T-cell (primary cell): ENCODE results near the gene TMC7. TPM values are rescaled to one million over a fixed set of nuclear protein-coding genes. Genes with fewer than 3 reads are reported as not detected.
"Not testable (repeated sequence)": the region's sequence is repeated elsewhere in the genome, so short reads cannot be mapped to it uniquely, and the experiment has no call there.

ENCODE experiments used
- ATAC-seq, 4 experiments: fragments of 200-7000 bp in 3 of 4; fragments of 150-1000 bp in 1 of 4; cut with Tn5 transposase; replicated peaks in 1 of 4; 1 replicate in 3 of 4; 2 replicates in 1 of 4; pipeline ENCODE4 v1.10.0; 2021; ENCODE audit warnings: moderate library complexity in 3 of 4, mild to moderate bottlenecking in 2 of 4, moderate number of reproducible peaks in 1 of 4
- CTCF ChIA-PET, 2 donors: fragments of 300-600 bp; sonication (Branson Sonifier 250); formaldehyde crosslinking; loops; one replicate each; lab custom pipeline; 2022; ENCODE audit warnings: antibody characterized with exemption in 2 of 2; lab: Charles Lee
- POLR2A ChIA-PET, 2 donors: fragments of 300-600 bp; sonication (Branson Sonifier 250); formaldehyde crosslinking; loops; one replicate each; lab custom pipeline; 2022; ENCODE audit warnings: antibody characterized with exemption in 2 of 2; lab: Charles Lee
- DNase-seq, 35 experiments: peaks; one replicate each; pipeline versions ENCODE4 v3.0.0 to v3.0.0-alpha.2; 2013 to 2023
- H3K27ac ChIP-seq: one replicate; pipeline ENCODE4 v1.5.1; 2013; ENCODE audit warnings: low read length
- H3K27me3 ChIP-seq, 2 experiments: replicated peaks in 1 of 2; 1 replicate in 1 of 2; 2 replicates in 1 of 2; pipeline versions ENCODE4 v1.6.1 to v1.7.0; 2013; ENCODE audit warnings: low read length in 1 of 2, mixed read lengths in 1 of 2; ENCODE audit not compliant: control insufficient read depth in 2 of 2, insufficient read depth in 2 of 2; ENCODE audit errors: extremely low read depth in 1 of 2
- H3K36me3 ChIP-seq, 2 donors: 1 replicate in 1 of 2; 2 replicates in 1 of 2; pipeline versions ENCODE4 v1.6.1 to v1.7.0; 2013; ENCODE audit warnings: low read length in 1 of 2; ENCODE audit not compliant: control insufficient read depth in 2 of 2, insufficient read depth in 1 of 2; ENCODE audit errors: extremely low read depth in 1 of 2
- H3K4me1 ChIP-seq, 2 experiments: 1 replicate in 1 of 2; 2 replicates in 1 of 2; pipeline versions ENCODE4 v1.6.1 to v1.7.0; 2013; ENCODE audit warnings: low read length in 2 of 2, mixed read lengths in 1 of 2; ENCODE audit not compliant: insufficient read depth in 2 of 2, control insufficient read depth in 1 of 2; ENCODE audit errors: extremely low read depth in 1 of 2
- H3K4me3 ChIP-seq, 2 donors: 1 replicate in 1 of 2; 2 replicates in 1 of 2; pipeline versions ENCODE4 v1.5.1 to v1.7.0; 2013; ENCODE audit warnings: mild to moderate bottlenecking in 2 of 2, low read length in 1 of 2, moderate library complexity in 1 of 2; ENCODE audit not compliant: control insufficient read depth in 1 of 2; ENCODE audit errors: extremely low read depth in 1 of 2
- H3K9me3 ChIP-seq: 2 replicates; pipeline ENCODE4 v1.7.0; 2013
- H3K27ac Mint-ChIP-seq, 2 donors: one replicate each; pipeline ENCODE4 v1.8.0; 2020 to 2021; ENCODE audit warnings: mild to moderate bottlenecking in 2 of 2, mixed read lengths in 2 of 2
- H3K27me3 Mint-ChIP-seq, 2 donors: one replicate each; pipeline ENCODE4 v1.8.0; 2021 to 2022; ENCODE audit warnings: mixed read lengths in 2 of 2
- H3K36me3 Mint-ChIP-seq: one replicate; pipeline ENCODE4 v1.8.0; 2021; ENCODE audit warnings: mixed read lengths
- H3K4me1 Mint-ChIP-seq, 3 donors: one replicate each; pipeline ENCODE4 v1.8.0; 2020 to 2022; ENCODE audit warnings: mixed read lengths in 3 of 3, mild to moderate bottlenecking in 1 of 3
- H3K4me3 Mint-ChIP-seq, 3 donors: one replicate each; pipeline ENCODE4 v1.8.0; 2020 to 2022; ENCODE audit warnings: mild to moderate bottlenecking in 3 of 3, mixed read lengths in 3 of 3, moderate library complexity in 3 of 3
- H3K9me3 Mint-ChIP-seq, 3 donors: one replicate each; pipeline ENCODE4 v1.8.0; 2020 to 2022; ENCODE audit warnings: mixed read lengths in 3 of 3
- WGBS: methylation state at CpG from one replicate; pipeline ENCODE4 v1.1.5; 2013; ENCODE audit warnings: missing lambda C conversion rate; ENCODE audit not compliant: insufficient coverage; 5-methylcytosine and 5-hydroxymethylcytosine counted together
- total RNA-seq, 35 experiments: library from RNA in 6 of 35; stranded (reverse) in 6 of 35; fragments of 120-200 nt in 1 of 35; gene quantifications; one replicate each; pipeline versions ENCODE4 v1.2.1 to v1.2.4 and lab custom pipeline; 2013 to 2026

Gene TMC7
- total RNA-seq, 5 donors from 2014 or later (not counting 1 experiment from before 2014, with no cell fraction given), result 0.13 TPM; not detected in 4

DNA sequence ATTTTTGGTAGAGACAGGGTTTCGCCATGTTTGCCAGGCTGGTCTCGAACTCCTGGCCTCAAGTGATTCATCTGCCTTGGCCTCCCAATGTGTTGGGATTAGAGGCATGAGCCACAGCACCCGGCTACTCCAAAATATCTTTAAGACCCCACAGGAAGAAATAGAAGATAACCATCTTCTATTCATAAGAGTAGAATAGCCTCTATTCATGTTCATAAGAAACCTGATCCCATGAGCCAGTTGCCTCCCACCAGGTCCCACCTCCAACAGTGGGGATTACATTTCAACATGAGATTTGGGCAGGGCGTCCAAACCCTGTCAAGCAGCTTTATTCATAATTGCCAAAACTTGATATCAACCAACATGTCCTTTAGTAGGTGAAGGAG is 13.9 kb upstream of the TMC7 start:
- no peaks in the 10 kb centered on the region for H3K36me3 Mint-ChIP-seq
- no peaks in the 10 kb centered on the region for H3K27me3 Mint-ChIP-seq
- no peaks in the 10 kb centered on the region for H3K9me3 ChIP-seq
- H3K4me3 Mint-ChIP-seq, result no peak overlapping the region
- ChIA-PET CTCF (interaction anchor here (0.6 to 2.1 kb wide), 2 partner anchors 168 to 199 kb away, joined by 8 to 10 read pairs; partner anchors contain the start of gene ARL6IP1 (in 1 of the 2)), POLR2A (no interaction called here)
- no peak overlapping the region for H3K4me3 ChIP-seq
- H3K4me1 ChIP-seq, result peaks cover 0 to 3% of the 10 kb centered on the region in 2 experiments
- peaks cover 0 to 4% (median 3%) of the 10 kb centered on the region in 3 donors for H3K4me1 Mint-ChIP-seq
- no peak for ATAC-seq
- no peak for DNase-seq
- no peaks in the 10 kb centered on the region for H3K9me3 Mint-ChIP-seq
- peaks cover 0 to 5% of the 10 kb centered on the region in 2 experiments for H3K27me3 ChIP-seq
- H3K27ac Mint-ChIP-seq, result no peak overlapping the region
- H3K36me3 ChIP-seq, result no peaks in the 10 kb centered on the region
- WGBS, result 60% methylated on average over 1 of the region's 4 CpGs
- no peak overlapping the region for H3K27ac ChIP-seq

DNA sequence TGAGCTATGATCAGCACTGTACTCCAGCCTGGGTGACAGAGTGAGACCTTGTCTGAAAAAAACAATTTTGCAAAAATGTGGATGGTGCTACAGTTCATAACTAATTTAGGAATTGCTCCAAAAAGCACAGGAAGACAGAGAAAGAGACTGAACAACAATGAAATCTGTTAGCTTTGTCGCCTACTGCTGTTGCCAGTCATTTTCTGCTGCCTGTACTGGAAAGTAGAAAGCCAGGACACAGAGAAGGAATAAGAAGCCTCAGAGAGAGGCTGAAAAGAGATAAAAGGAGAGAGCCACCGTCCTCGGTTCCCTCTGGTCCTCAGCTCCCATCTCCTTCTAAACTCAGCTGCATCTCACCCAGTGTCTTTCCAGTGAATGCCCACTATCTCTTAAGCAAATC is 8.6 kb upstream of the TMC7 start:
- Mint-ChIP-seq H3K9me3 (no peaks in the 10 kb centered on the region), H3K4me3 (no peak overlapping the region), H3K27me3 (peaks cover 18 to 24% of the 10 kb centered on the region in 2 donors), H3K27ac (no peak overlapping the region), H3K4me1 (no peaks in the 10 kb centered on the region), H3K36me3 (no peaks in the 10 kb centered on the region)
- Histone ChIP-seq H3K4me3 (no peak overlapping the region), H3K9me3 (no peaks in the 10 kb centered on the region), H3K36me3 (no peaks in the 10 kb centered on the region), H3K27me3 (peaks cover 2 to 6% of the 10 kb centered on the region in 2 experiments), H3K27ac (no peak overlapping the region), H3K4me1 (no peaks in the 10 kb centered on the region)
- CTCF ChIA-PET, result interaction anchor here in 1 of 2 donors (0.5 kb wide), 1 partner anchor 441 kb away, joined by 3 read pairs; no protein-coding TSS in a partner anchor
- WGBS, result no CpG with 5 or more reads among the region's 3 CpGs
- no peak for ATAC-seq
- POLR2A ChIA-PET, result no interaction called here
- DNase-seq, result no peak

DNA sequence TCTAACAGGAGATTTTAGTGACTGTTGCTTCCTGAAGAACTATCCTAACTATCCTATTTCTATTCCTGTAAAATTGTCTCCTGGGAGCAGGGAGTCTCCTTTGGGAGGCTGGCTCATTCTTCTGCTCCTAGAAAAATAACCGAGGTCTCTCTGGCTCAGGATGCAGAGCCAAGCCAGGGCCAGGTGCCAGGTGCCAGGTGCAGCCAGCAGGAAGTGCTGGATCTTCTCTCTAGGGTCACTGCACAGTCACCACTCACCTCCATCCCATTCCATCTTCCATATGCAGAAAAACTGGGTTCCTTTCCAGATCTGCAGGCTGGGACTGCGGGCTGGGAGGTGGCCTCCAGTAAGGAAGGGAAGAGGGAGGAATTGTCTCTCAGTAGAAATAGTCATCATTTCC is 3.8 kb upstream of the TMC7 start:
- H3K27me3 Mint-ChIP-seq, result peaks cover 34 to 49% of the 10 kb centered on the region in 2 donors
- Histone ChIP-seq H3K36me3 (no peaks in the 10 kb centered on the region), H3K4me3 (no peak overlapping the region), H3K27ac (no peak overlapping the region), H3K9me3 (no peaks in the 10 kb centered on the region), H3K27me3 (peaks cover 6 to 17% of the 10 kb centered on the region in 2 experiments), H3K4me1 (peaks cover 0 to 3% of the 10 kb centered on the region in 2 experiments)
- no peak overlapping the region for H3K4me3 Mint-ChIP-seq
- ChIA-PET POLR2A (no interaction called here), CTCF (no interaction called here)
- peaks cover 4 to 7% (median 4%) of the 10 kb centered on the region in 3 donors for H3K4me1 Mint-ChIP-seq
- no peak overlapping the region for H3K27ac Mint-ChIP-seq
- ATAC-seq (no peak), DNase-seq (no peak)
- H3K36me3 Mint-ChIP-seq, result no peaks in the 10 kb centered on the region
- no CpG with 5 or more reads among the region's 2 CpGs for WGBS
- no peaks in the 10 kb centered on the region for H3K9me3 Mint-ChIP-seq

DNA sequence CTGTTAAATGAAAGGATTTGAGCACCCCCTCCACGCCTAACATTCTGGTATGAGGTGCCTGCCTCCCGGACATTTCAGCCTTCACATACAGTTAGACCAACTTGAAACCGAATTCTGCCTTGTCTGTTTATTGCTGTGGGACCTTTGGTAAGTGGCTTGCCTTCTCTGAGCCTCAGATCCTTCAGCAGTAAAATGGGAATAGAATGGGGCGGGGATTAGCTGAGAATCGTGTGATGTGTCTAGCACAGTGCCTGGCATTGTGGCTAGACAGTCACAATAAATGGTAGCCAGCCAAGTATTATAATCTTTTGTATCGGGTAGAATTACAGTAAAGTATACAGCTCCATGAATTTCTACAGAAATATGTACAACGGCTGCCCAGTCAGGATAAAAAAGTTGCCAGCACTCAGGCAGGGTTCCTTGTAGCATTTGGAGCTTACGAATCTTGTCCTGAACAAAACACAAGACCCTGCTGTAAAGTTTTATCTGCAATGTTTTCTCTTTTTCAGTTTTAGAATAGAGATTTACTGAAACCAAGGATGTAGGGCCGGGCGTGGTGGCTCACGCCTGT is 786 bp downstream of the TMC7 start:
- no peak for ATAC-seq
- Mint-ChIP-seq H3K4me1 (peaks cover 4 to 7% (median 4%) of the 10 kb centered on the region in 3 donors), H3K27me3 (peaks cover 29 to 38% of the 10 kb centered on the region in 2 donors), H3K4me3 (peak overlapping the region in 1 of 3 donors; percentile 40), H3K9me3 (no peaks in the 10 kb centered on the region), H3K36me3 (no peaks in the 10 kb centered on the region), H3K27ac (no peak overlapping the region)
- Histone ChIP-seq H3K27ac (no peak overlapping the region), H3K4me1 (peaks cover 0 to 3% of the 10 kb centered on the region in 2 experiments), H3K36me3 (no peaks in the 10 kb centered on the region), H3K4me3 (no peak overlapping the region), H3K27me3 (peaks cover 4 to 18% of the 10 kb centered on the region in 2 experiments), H3K9me3 (no peaks in the 10 kb centered on the region)
- DNase-seq, result no peak
- CTCF ChIA-PET, result no interaction called here
- WGBS, result 95% methylated on average over 4 of the region's 11 CpGs
- POLR2A ChIA-PET, result no interaction called here

DNA sequence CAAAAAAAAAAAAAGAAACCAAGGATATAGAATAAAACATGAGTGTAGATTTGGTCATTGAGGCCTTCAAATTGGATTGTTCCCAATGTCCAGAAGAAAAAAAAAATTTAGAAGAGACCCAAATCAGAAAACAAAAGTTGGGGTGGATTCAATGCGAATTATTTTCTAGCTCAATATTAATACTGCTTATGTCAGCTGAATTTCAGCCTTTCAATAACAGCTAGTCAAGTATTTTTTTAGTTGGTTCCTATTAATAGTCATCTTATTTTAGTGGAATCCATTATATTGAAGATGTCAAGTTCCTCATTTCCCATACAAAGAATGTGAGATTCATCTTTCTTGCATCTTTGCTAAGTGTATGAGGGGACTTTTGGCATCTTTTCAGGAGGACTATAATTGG is 1.5 kb downstream of the TMC7 start:
- peaks cover 22 to 32% of the 10 kb centered on the region in 2 donors for H3K27me3 Mint-ChIP-seq
- H3K4me1 Mint-ChIP-seq, H3K27ac Mint-ChIP-seq, H3K36me3 ChIP-seq, H3K36me3 Mint-ChIP-seq, H3K27ac ChIP-seq, H3K4me3 Mint-ChIP-seq, ATAC-seq, POLR2A ChIA-PET, H3K9me3 ChIP-seq, H3K4me1 ChIP-seq, DNase-seq, CTCF ChIA-PET, H3K9me3 Mint-ChIP-seq, H3K4me3 ChIP-seq: not testable (repeated sequence)
- no CpG with 5 or more reads among the region's 1 CpG for WGBS
- peaks cover 4 to 18% of the 10 kb centered on the region in 2 experiments for H3K27me3 ChIP-seq

DNA sequence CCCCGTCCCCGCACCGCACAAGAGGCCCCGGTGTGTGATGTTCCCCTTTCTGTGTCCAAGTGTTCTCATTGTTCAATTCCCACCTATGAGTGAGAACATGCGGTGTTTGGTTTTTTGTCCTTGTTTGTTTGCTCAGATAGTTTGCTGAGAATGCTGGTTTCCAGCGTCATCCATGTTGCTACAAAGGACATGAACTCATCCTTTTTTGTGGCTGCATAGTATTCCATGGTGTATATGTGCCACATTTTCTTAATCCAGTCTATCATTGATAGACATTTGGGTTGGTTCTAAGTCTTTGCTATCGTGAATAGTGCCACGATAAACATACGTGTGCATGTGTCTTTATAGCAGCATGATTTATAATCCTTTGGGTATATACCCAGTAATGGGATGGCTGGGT is 8.0 kb downstream of the TMC7 start:
- ATAC-seq, H3K4me1 ChIP-seq, H3K36me3 Mint-ChIP-seq, H3K4me3 Mint-ChIP-seq, H3K9me3 ChIP-seq, H3K27ac Mint-ChIP-seq, POLR2A ChIA-PET, H3K4me1 Mint-ChIP-seq, H3K9me3 Mint-ChIP-seq, H3K27me3 ChIP-seq, CTCF ChIA-PET, H3K4me3 ChIP-seq, H3K36me3 ChIP-seq, DNase-seq, H3K27ac ChIP-seq: not testable (repeated sequence)
- WGBS, result no CpG with 5 or more reads among the region's 9 CpGs
- peaks cover 1 to 11% of the 10 kb centered on the region in 2 donors for H3K27me3 Mint-ChIP-seq
